H1 (cell line): Measurements from ENCODE around the gene TMTC2. TPM values are rescaled to one million over a fixed set of nuclear protein-coding genes. Genes with fewer than 3 reads are reported as not detected.

ENCODE experiments used
- CTCF ChIA-PET: fragments of 300-600 bp; sonication (Branson Sonifier 250); formaldehyde crosslinking; loops from one replicate; lab custom pipeline; 2021; ENCODE audit not compliant: partially characterized antibody; lab: Charles Lee
- POLR2A ChIA-PET: fragments of 300-600 bp; sonication (Branson Sonifier 250); formaldehyde crosslinking; loops from one replicate; lab custom pipeline; 2021; ENCODE audit warnings: inconsistent platforms; ENCODE audit not compliant: partially characterized antibody; lab: Charles Lee
- DNase-seq, 2 experiments: peaks; one replicate each; pipeline versions ENCODE4 v3.0.0 to v3.0.0-alpha.2; 2010 to 2022; ENCODE audit warnings: low spot score in 2 of 2, low read depth in 1 of 2, mixed read lengths in 1 of 2
- FAIRE-seq: peaks from 2 replicates; lab custom pipeline; 2011; peaks lifted over from hg19 to GRCh38; lab: Jason Lieb, UNC
- H2AFZ ChIP-seq: 2 replicates; pipeline ENCODE4 v1.8.1; 2012; ENCODE audit warnings: low read length, inconsistent platforms
- H2AK5ac ChIP-seq: 2 replicates; pipeline ENCODE4 v1.6.1; 2013; ENCODE audit warnings: low read depth, low read length
- H2BK120ac ChIP-seq: replicated peaks from 2 replicates; pipeline ENCODE3; 2013; ENCODE audit warnings: low read depth, low read length, inconsistent platforms
- H2BK12ac ChIP-seq: 2 replicates; pipeline ENCODE4 v1.6.1; 2013; ENCODE audit warnings: low read depth, low read length
- H2BK15ac ChIP-seq: 2 replicates; pipeline ENCODE4 v1.6.1; 2013; ENCODE audit warnings: low read length
- H2BK20ac ChIP-seq: 2 replicates; pipeline ENCODE4 v1.6.1; 2013; ENCODE audit warnings: low read length
- H2BK5ac ChIP-seq: 2 replicates; pipeline ENCODE4 v1.6.1; 2013; ENCODE audit warnings: low read depth, low read length
- H3K14ac ChIP-seq: 2 replicates; pipeline ENCODE4 v1.6.1; 2013; ENCODE audit warnings: inconsistent platforms; ENCODE audit not compliant: insufficient read length
- H3K18ac ChIP-seq: 2 replicates; pipeline ENCODE4 v1.6.1; 2013; ENCODE audit warnings: low read length; ENCODE audit errors: extremely low read depth
- H3K23ac ChIP-seq: 2 replicates; pipeline ENCODE4 v1.6.1; 2013; ENCODE audit warnings: inconsistent platforms; ENCODE audit not compliant: insufficient read length
- H3K23me2 ChIP-seq: 2 replicates; pipeline ENCODE4 v1.6.1; 2013; ENCODE audit warnings: low read depth, low read length
- H3K27ac ChIP-seq: 2 replicates; pipeline ENCODE4 v1.6.1; 2011; ENCODE audit warnings: low read depth, low read length, inconsistent platforms
- H3K27me3 ChIP-seq, 4 experiments: replicated peaks in 1 of 4; 1 replicate in 1 of 4; 2 replicates in 3 of 4; pipeline versions ENCODE4 v1.6.1 to v1.8.1; 2011 to 2013; ENCODE audit warnings: low read length in 3 of 4, mild to moderate bottlenecking in 3 of 4, inconsistent platforms in 2 of 4, mixed read lengths in 2 of 4, moderate library complexity in 1 of 4; ENCODE audit not compliant: control insufficient read depth in 3 of 4, insufficient read depth in 3 of 4; ENCODE audit errors: extremely low read depth in 1 of 4
- H3K36me3 ChIP-seq, 4 experiments: 2 replicates each; pipeline versions ENCODE4 v1.6.1 to v1.8.1; 2011 to 2013; ENCODE audit warnings: mild to moderate bottlenecking in 4 of 4, low read length in 3 of 4, moderate library complexity in 2 of 4, control low read depth in 1 of 4, inconsistent platforms in 1 of 4; ENCODE audit not compliant: insufficient read depth in 4 of 4, control insufficient read depth in 2 of 4
- H3K4ac ChIP-seq: replicated peaks from 2 replicates; pipeline ENCODE3; 2013; ENCODE audit warnings: low read length, low read depth, mixed read lengths, inconsistent platforms; ENCODE audit not compliant: insufficient read length
- H3K4me1 ChIP-seq, 4 experiments: replicated peaks in 1 of 4; 1 replicate in 1 of 4; 2 replicates in 3 of 4; pipeline versions ENCODE4 v1.6.1 to v1.8.1; 2011 to 2013; ENCODE audit warnings: low read length in 3 of 4, inconsistent platforms in 2 of 4, mixed read lengths in 1 of 4; ENCODE audit not compliant: insufficient read depth in 4 of 4, control insufficient read depth in 3 of 4
- H3K4me2 ChIP-seq, 2 experiments: 2 replicates each; pipeline versions ENCODE4 v1.6.1 to v1.8.1; 2011 to 2013; ENCODE audit warnings: low read depth in 2 of 2, low read length in 2 of 2, control low read depth in 1 of 2, inconsistent platforms in 1 of 2, mild to moderate bottlenecking in 1 of 2; ENCODE audit not compliant: insufficient read depth in 1 of 2
- H3K4me3 ChIP-seq, 4 experiments: fragments of 200-600, 300-600 bp in 1 of 4; sonication (generic), shearing (Covaris generic), sonication (Bioruptor Twin) in 1 of 4; 2 replicates each; pipeline versions ENCODE4 v1.5.1 to v1.8.1; 2011 to 2016; ENCODE audit warnings: low read length in 4 of 4, low read depth in 3 of 4, control low read depth in 2 of 4, inconsistent platforms in 2 of 4, mild to moderate bottlenecking in 2 of 4, mixed read lengths in 1 of 4, moderate library complexity in 1 of 4; ENCODE audit not compliant: insufficient read depth in 2 of 4; ENCODE audit errors: extremely low read depth in 1 of 4
- H3K56ac ChIP-seq: replicated peaks from 2 replicates; pipeline ENCODE3; 2013; ENCODE audit warnings: low read depth, mild to moderate bottlenecking, mixed read lengths, low read length, inconsistent platforms; ENCODE audit not compliant: insufficient read length
- H3K79me1 ChIP-seq: 2 replicates; pipeline ENCODE4 v1.6.1; 2013; ENCODE audit warnings: low read depth, low read length, control low read depth
- H3K79me2 ChIP-seq, 2 experiments: 2 replicates each; pipeline versions ENCODE4 v1.6.1 to v1.8.1; 2012 to 2013; ENCODE audit warnings: low read length in 2 of 2, mild to moderate bottlenecking in 2 of 2, inconsistent platforms in 1 of 2; ENCODE audit not compliant: insufficient read depth in 2 of 2, control insufficient read depth in 1 of 2
- H3K9ac ChIP-seq, 4 experiments: replicated peaks in 1 of 4; 1 replicate in 1 of 4; 2 replicates in 3 of 4; pipeline versions ENCODE4 v1.6.1 to v1.8.1; 2011 to 2013; ENCODE audit warnings: low read depth in 3 of 4, low read length in 3 of 4, control low read depth in 2 of 4, mild to moderate bottlenecking in 2 of 4, moderate library complexity in 2 of 4, inconsistent platforms in 1 of 4; ENCODE audit errors: extremely low read depth in 1 of 4
- H3K9me3 ChIP-seq, 2 experiments: 2 replicates each; pipeline versions ENCODE4 v1.6.1 to v1.8.1; 2012 to 2013; ENCODE audit warnings: mild to moderate bottlenecking in 2 of 2, moderate library complexity in 2 of 2, control low read depth in 1 of 2, inconsistent platforms in 1 of 2, low read depth in 1 of 2, low read length in 1 of 2, mixed read lengths in 1 of 2; ENCODE audit not compliant: insufficient read depth in 2 of 2
- H4K20me1 ChIP-seq, 2 experiments: replicated peaks in 1 of 2; 2 replicates each; pipeline versions ENCODE3 to v1.8.1; 2011 to 2013; ENCODE audit warnings: inconsistent platforms in 2 of 2, low read length in 2 of 2, mild to moderate bottlenecking in 1 of 2; ENCODE audit not compliant: insufficient read depth in 2 of 2, control insufficient read depth in 1 of 2
- H4K5ac ChIP-seq: 2 replicates; pipeline ENCODE4 v1.6.1; 2013; ENCODE audit warnings: low read length, low read depth, mixed read lengths, inconsistent platforms; ENCODE audit not compliant: insufficient read length
- H4K8ac ChIP-seq: 2 replicates; pipeline ENCODE4 v1.8.0; 2013; ENCODE audit warnings: mild to moderate bottlenecking, moderate library complexity, low read length, inconsistent platforms; ENCODE audit not compliant: insufficient read depth; ENCODE audit errors: extremely low read depth
- H4K91ac ChIP-seq: replicated peaks from 2 replicates; pipeline ENCODE3; 2013; ENCODE audit warnings: low read length, mixed read lengths, inconsistent platforms; ENCODE audit not compliant: insufficient read length
- JUND ChIP-seq: IDR thresholded peaks from 2 replicates; pipeline ENCODE4 v1.6.1; 2011; ENCODE audit warnings: mild to moderate bottlenecking, improper control_type of control experiment, low read length
- KDM4A ChIP-seq: IDR thresholded peaks from one replicate; pipeline ENCODE4 v1.7.1; 2012; ENCODE audit warnings: low read depth, mild to moderate bottlenecking, moderate library complexity, low read length, inconsistent platforms; ENCODE audit not compliant: severe bottlenecking
- KDM5A ChIP-seq: fragments of 200-600 bp; IDR thresholded peaks from 2 replicates; pipeline ENCODE4 v1.7.1; 2012; ENCODE audit warnings: mild to moderate bottlenecking, low read length, inconsistent platforms, mixed read lengths
- NANOG ChIP-seq: IDR thresholded peaks from 2 replicates; pipeline ENCODE4 v1.6.1; 2011; ENCODE audit warnings: low read length, low read depth, mild to moderate bottlenecking, inconsistent platforms; ENCODE audit not compliant: insufficient read depth, poor library complexity, severe bottlenecking
- RXRA ChIP-seq: IDR thresholded peaks from 2 replicates; pipeline ENCODE4 v1.6.1; 2011; ENCODE audit warnings: low read depth, mild to moderate bottlenecking, low read length, moderate library complexity; ENCODE audit not compliant: insufficient read depth
- SAP30 ChIP-seq: fragments of 300-600 bp; sonication (generic); IDR thresholded peaks from 2 replicates; pipeline ENCODE4 v1.7.1; 2012; ENCODE audit warnings: low read length, moderate library complexity, mild to moderate bottlenecking, inconsistent platforms; ENCODE audit not compliant: insufficient read depth, insufficient replicate concordance
- TAF7 ChIP-seq: optimal IDR thresholded peaks from 2 replicates; pipeline ENCODE3; 2011; ENCODE audit warnings: low read depth, mild to moderate bottlenecking, inconsistent platforms, low read length, moderate library complexity, borderline replicate concordance
- TBP ChIP-seq: IDR thresholded peaks from 2 replicates; pipeline ENCODE4 v1.6.1; 2011; ENCODE audit warnings: low read depth, low read length, improper control_type of control experiment
- WGBS, 2 experiments: shearing (Covaris generic) in 1 of 2; methylation state at CpG; one replicate each; pipeline versions ENCODE4 v1.1.6 to v1.1.7; 2013 to 2015; ENCODE audit warnings: low lambda C conversion rate in 2 of 2, mixed read lengths in 2 of 2, inconsistent platforms in 1 of 2, low coverage in 1 of 2, missing lambda C conversion rate in 1 of 2; ENCODE audit not compliant: insufficient replicate concordance in 2 of 2, insufficient coverage in 1 of 2, insufficient read length in 1 of 2; ENCODE audit errors: extremely low coverage in 1 of 2, missing lambda C conversion rate in 1 of 2; 5-methylcytosine and 5-hydroxymethylcytosine counted together
- polyA plus RNA-seq, 7 experiments: library from polyadenylated mRNA; depleted of rRNA in 3 of 7; stranded (reverse) in 5 of 7; unstranded in 2 of 7; fragments of >200 nt in 5 of 7; fragments of 200-250 nt in 2 of 7; gene quantifications; 1 replicate in 5 of 7; 2 replicates in 1 of 7; 4 replicates in 1 of 7; pipeline versions ENCODE4 v1.2.1 to v1.2.3, GENCODE V29; 2011 to 2013; ENCODE audit warnings: missing spikeins in 2 of 7, mixed read lengths in 2 of 7
- total RNA-seq: library from RNA; stranded (reverse); fragmentation: NEBNext Ultra II Directional; extraction: Animal tissue kit (Norgen Biotek cat#: 25700); gene quantifications from 2 replicates; pipeline ENCODE4 v1.2.1, GENCODE V29; 2021
- TF ChIP-seq, protein P1 (sequence below): IDR thresholded peaks from 2 replicates; pipeline ENCODE4 v1.6.1; 2011; ENCODE audit warnings: low read length, improper control_type of control experiment
- TF ChIP-seq, protein P2 (sequence below): IDR thresholded peaks from 2 replicates; pipeline ENCODE4 v1.6.1; 2012; ENCODE audit warnings: inconsistent platforms
- TF ChIP-seq, protein P3 (sequence below): IDR thresholded peaks from 2 replicates; pipeline ENCODE4 v1.6.1; 2011; ENCODE audit warnings: low read depth, mild to moderate bottlenecking, low read length; ENCODE audit not compliant: insufficient read depth

TMTC2 gene
- total and polyA plus RNA-seq, 2 of the 8 experiments (the other 6 are each of a cell fraction or from before 2014, with no cell fraction given), result 2.3 to 3.9 TPM

DNA sequence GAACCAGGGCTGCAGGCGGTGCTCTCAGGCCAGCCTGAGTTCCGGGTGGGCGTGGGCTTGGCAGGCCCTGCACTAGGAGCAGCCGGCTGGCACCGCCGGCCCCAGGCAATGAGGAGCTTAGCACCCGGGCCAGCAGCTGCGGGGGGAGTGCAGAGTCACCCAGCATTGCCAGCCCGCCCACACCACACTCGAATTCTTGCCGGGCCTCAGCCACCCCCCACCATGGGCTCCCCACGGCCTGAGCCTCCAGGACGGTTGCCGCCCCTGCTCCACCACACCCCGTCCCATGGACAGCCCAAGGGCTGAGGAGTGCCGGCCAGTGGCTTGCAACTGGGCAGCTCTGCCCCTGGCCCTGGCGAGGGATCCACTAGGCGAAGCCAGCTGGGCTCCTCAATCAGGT lies 453.4 kb downstream of the TMTC2 start:
- Histone ChIP-seq H2AFZ (no peak overlapping the region), H3K9me3 (peaks cover 11 to 21% of the 10 kb centered on the region in 2 experiments; a peak in 3 of 4 replicates)
- no peak for FAIRE-seq
- no peak for TF ChIP-seq NANOG
- no peak for TF ChIP-seq JUND
- TF ChIP-seq, protein P1, sequence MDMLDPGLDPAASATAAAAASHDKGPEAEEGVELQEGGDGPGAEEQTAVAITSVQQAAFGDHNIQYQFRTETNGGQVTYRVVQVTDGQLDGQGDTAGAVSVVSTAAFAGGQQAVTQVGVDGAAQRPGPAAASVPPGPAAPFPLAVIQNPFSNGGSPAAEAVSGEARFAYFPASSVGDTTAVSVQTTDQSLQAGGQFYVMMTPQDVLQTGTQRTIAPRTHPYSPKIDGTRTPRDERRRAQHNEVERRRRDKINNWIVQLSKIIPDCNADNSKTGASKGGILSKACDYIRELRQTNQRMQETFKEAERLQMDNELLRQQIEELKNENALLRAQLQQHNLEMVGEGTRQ, result no peak
- no peak for TF ChIP-seq KDM5A
- no peak for TF ChIP-seq KDM4A
- TF ChIP-seq SAP30, result no peak
- no peak for TF ChIP-seq RXRA
- TF ChIP-seq TBP, result no peak
- TF ChIP-seq, protein P2, sequence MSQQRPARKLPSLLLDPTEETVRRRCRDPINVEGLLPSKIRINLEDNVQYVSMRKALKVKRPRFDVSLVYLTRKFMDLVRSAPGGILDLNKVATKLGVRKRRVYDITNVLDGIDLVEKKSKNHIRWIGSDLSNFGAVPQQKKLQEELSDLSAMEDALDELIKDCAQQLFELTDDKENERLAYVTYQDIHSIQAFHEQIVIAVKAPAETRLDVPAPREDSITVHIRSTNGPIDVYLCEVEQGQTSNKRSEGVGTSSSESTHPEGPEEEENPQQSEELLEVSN, result no peak
- TF ChIP-seq TAF7, result no peak
- TF ChIP-seq, protein P3, sequence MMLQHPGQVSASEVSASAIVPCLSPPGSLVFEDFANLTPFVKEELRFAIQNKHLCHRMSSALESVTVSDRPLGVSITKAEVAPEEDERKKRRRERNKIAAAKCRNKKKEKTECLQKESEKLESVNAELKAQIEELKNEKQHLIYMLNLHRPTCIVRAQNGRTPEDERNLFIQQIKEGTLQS, result no peak

More for the DNA sequence above, 453.4 kb downstream of the TMTC2 start:
- Histone ChIP-seq H3K18ac (no peak overlapping the region), H3K4me1 (peaks cover 0 to 3% (median 0%) of the 10 kb centered on the region in 4 experiments; a peak in 1 of 7 replicates), H3K4me2 (no peak overlapping the region), H3K27ac (no peak overlapping the region), H4K20me1 (no peaks in the 10 kb centered on the region), H3K79me1 (no peaks in the 10 kb centered on the region), H3K23me2 (no peaks in the 10 kb centered on the region), H3K4me3 (no peak overlapping the region), H2BK12ac (no peak overlapping the region), H3K27me3 (no peaks in the 10 kb centered on the region), H2BK120ac (no peak overlapping the region), H2BK20ac (no peak overlapping the region), H2BK15ac (no peak overlapping the region), H3K4ac (no peak overlapping the region), H4K5ac (no peak overlapping the region), H3K23ac (no peak overlapping the region), H4K8ac (no peak overlapping the region), H3K79me2 (no peaks in the 10 kb centered on the region), H4K91ac (no peak overlapping the region), H3K9ac (no peak overlapping the region), H3K56ac (no peak overlapping the region), H3K14ac (no peak overlapping the region), H2BK5ac (no peak overlapping the region), H3K36me3 (peaks cover 0 to 5% (median 0%) of the 10 kb centered on the region in 4 experiments; a peak in 2 of 8 replicates), H2AK5ac (no peak overlapping the region)
- DNase-seq, result no peak
- CTCF ChIA-PET, result interaction anchor here (0.6 kb wide), 1 partner anchor 10 kb away, joined by 3 read pairs; no protein-coding TSS in a partner anchor
- WGBS, 2 experiments, result 94% methylated on average over 14 of the region's 18 CpGs; no CpG with 5 or more reads in 1 of the 2 experiments
- POLR2A ChIA-PET, result no interaction called here
